Raji (cell line): ENCODE data around the gene LTB.

Experiments
- POLR2A ChIP-seq: IDR thresholded peaks from 2 replicates; pipeline ENCODE4 v1.6.1; 2011; ENCODE audit warnings: low read depth, low read length, control low read depth; ENCODE audit not compliant: insufficient read depth

Gene LTB

GRCh38 chr6:31615748-31616147 is 33.5 kb upstream of the LTB start:
- no peak for TF ChIP-seq POLR2A

GRCh38 chr6:31614684-31615578 is 32.7 kb upstream of the LTB start, which contains the start of gene AIF1:
Gene AIF1 (plus strand): TSS chr6:31615234. CDS start chr6:31615330, 96 bp downstream.
- TF ChIP-seq POLR2A, result no peak

- no peak for TF ChIP-seq POLR2A
Measured at GRCh38 chr6:31614075-31614619, 31.9 kb upstream of the LTB start.

- no peak for TF ChIP-seq POLR2A
Measured at GRCh38 chr6:31610968-31611367, 28.7 kb upstream of the LTB start.

GRCh38 chr6:31609519-31610406 is 27.5 kb upstream of the LTB start:
- no peak for TF ChIP-seq POLR2A

GRCh38 chr6:31607317-31607716 is 25.1 kb upstream of the LTB start:
- TF ChIP-seq POLR2A, result no peak

- no peak for TF ChIP-seq POLR2A
Measured at GRCh38 chr6:31597006-31597405, 14.8 kb upstream of the LTB start.

GRCh38 chr6:31592396-31592771 is 10.2 kb upstream of the LTB start:
- TF ChIP-seq POLR2A, result no peak

GRCh38 chr6:31588871-31589650 is 6.8 kb upstream of the LTB start:
- TF ChIP-seq POLR2A, result no peak

- no peak for TF ChIP-seq POLR2A
Measured at GRCh38 chr6:31587791-31588777, 5.9 kb upstream of the LTB start.

- peak; percentile 38 for TF ChIP-seq POLR2A
Measured at GRCh38 chr6:31586599-31587281, 4.5 kb upstream of the LTB start.

- TF ChIP-seq POLR2A, result no peak
Measured at GRCh38 chr6:31586008-31586407, 3.8 kb upstream of the LTB start, which contains the start of gene LST1. Gene LST1 (plus strand): TSS chr6:31586277. CDS start chr6:31587300, 1,023 bp downstream.

- TF ChIP-seq POLR2A, result no peak; the same call in 1 of the 2 replicates
Measured at GRCh38 chr6:31585491-31585890, 3.3 kb upstream of the LTB start.
